OCI-M2 (cell line): ENCODE measurements around the gene EIPR1.

ENCODE experiments used
- DNase-seq: peaks from one replicate; lab custom pipeline; 2025; ENCODE audit not compliant: unreplicated experiment; lab: John Stamatoyannopoulos, UW

The EIPR1 gene

DNA sequence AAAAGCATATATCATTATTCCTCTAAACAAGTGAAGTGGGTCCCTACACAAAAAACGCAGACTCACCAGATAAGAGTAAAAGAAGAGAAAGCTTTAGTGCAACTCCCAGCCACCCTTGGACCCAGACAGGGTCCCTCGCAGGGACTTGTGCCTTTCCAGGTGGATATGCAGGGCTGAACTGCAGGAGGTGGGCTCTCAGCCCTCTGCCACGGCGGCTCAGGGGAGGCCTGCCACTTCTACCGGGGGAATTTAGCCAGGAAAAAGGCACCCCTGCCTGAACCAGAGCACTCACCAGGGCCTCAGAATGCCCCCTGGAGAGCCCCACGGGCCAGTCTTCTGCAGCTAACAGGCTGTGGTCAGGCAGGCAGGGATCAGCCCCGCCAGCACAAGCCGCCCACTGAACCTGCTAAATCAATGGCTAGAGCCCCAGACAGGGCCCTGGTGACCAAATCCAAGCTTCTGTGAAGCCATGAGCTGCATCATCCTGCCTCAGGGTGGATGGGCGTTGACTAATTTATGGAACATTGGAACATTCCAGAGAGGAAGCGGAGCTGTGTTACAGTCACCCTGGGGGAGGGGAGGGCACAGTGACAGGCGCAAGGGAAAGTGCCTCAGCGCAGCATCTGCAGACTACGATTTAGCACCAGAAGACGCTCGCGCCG, 209.3 kb downstream of the EIPR1 start:
- DNase-seq = no peak

GRCh38 chr2:3163401-3163800, 214.2 kb downstream of the EIPR1 start:
- no peak for DNase-seq

DNA sequence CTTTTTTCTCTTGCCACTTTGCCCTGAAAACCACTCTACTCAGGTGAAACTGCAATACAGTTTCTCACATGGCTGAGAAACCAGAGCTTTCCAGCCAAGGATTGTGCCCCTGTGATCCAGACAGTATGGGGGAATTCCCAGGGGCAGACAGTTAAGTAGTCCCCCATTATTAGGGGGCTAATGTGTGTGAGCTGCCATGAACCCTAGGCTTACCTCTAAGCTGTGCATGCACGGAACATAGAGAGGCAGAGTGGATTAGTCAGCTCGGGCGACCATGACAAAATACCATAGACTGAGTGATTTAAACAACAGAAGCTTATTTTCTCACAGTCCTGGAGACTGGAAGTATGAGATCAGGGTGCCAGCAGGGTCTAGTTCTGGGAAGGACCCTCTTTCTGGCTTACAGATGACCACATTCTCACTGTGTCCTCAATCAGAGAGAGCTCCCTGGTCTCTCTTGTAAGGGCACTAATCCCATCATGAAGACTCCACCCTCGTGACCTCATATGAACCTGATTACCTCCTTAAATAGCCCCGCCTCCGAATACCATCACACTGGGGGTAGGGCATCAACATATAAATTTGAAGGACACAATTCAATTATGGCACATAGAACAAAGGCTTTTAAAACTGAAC, 215.1 kb downstream of the EIPR1 start:
- no peak for DNase-seq

- DNase-seq = no peak
These were observed 216.8 kb downstream of the EIPR1 start for GRCh38 chr2:3160751-3161330.

DNA sequence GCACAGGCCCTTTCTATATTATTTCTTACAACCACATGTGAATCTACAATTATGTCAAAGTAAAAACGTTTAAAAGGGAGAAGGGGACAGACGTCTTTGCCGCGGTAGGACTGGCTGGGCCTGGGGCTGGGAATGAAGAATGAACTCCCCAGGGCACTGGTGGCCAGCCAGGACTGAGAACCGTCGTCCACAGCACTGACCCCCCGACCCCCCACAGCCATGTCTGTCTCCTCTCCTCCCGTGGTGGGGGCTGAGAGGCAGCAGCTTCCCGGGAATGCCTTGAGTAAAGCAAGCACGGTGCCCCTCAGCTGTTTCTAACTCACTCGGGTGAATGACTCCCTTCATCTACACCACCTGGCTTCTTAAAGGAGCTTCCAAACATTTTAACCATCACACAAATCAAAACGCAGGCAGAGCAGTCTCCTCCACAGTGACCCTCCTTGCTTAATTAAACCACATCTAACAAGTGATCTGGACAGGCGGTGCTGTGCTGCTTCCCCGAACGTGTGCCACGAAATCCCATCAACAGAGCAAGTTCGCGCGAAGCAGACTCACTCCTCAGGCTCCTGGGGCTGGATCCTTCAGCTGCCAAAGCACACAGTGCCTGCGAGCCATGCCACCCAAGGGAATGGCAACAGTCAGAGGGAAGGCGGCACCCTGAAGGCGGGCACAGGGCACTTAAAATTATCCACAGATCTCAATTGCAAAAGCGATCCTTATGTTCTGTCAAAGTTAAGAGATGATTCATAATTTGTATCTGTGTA, 217.7 kb downstream of the EIPR1 start:
- no peak for DNase-seq

GRCh38 chr2:3154700-3155099, 222.9 kb downstream of the EIPR1 start:
- no peak for DNase-seq

- no peak for DNase-seq
These were observed 223.5 kb downstream of the EIPR1 start for GRCh38 chr2:3154146-3154545.

DNA sequence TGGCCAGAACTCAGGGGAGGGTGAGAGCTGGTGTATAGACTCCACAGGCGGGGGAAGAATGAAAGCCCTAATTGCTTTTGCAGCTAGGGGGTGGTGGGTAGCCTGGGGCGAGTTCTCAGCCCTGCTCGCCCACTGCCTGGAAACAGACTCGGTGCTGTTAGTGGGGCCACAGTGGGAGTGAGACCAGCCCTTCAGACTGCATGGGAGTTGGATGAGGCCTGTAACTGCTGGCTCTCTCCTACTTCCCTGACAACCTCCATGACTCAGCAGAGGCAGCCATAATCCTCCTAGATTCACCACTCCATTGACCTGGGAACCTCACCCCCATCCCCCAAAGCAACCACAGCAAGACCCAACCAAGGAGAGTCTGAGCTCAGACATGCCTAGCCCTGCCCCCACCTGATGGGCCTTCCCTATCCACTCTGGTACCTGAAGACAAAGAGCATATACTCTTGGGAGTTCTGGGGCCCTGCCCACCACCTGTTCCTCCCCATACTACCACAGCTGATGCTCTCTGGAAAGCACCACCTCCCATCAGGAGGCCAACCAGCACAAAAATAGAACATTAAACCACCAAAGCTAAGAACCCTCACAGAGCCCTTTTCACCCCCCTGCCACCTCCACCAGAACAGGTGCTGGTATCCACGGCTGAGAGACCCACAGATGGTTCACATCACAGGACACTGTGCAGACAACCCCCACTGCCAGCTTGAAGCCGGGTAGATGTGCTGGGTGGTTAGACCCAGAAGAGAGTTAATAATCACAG, 226.3 kb downstream of the EIPR1 start:
- DNase-seq = no peak

GRCh38 chr2:3149441-3150217, 228.0 kb downstream of the EIPR1 start:
- DNase-seq = no peak

- DNase-seq = no peak
These were observed 228.9 kb downstream of the EIPR1 start for GRCh38 chr2:3148716-3149115.

- DNase-seq = no peak
These were observed 229.7 kb downstream of the EIPR1 start for GRCh38 chr2:3147651-3148530.

DNA sequence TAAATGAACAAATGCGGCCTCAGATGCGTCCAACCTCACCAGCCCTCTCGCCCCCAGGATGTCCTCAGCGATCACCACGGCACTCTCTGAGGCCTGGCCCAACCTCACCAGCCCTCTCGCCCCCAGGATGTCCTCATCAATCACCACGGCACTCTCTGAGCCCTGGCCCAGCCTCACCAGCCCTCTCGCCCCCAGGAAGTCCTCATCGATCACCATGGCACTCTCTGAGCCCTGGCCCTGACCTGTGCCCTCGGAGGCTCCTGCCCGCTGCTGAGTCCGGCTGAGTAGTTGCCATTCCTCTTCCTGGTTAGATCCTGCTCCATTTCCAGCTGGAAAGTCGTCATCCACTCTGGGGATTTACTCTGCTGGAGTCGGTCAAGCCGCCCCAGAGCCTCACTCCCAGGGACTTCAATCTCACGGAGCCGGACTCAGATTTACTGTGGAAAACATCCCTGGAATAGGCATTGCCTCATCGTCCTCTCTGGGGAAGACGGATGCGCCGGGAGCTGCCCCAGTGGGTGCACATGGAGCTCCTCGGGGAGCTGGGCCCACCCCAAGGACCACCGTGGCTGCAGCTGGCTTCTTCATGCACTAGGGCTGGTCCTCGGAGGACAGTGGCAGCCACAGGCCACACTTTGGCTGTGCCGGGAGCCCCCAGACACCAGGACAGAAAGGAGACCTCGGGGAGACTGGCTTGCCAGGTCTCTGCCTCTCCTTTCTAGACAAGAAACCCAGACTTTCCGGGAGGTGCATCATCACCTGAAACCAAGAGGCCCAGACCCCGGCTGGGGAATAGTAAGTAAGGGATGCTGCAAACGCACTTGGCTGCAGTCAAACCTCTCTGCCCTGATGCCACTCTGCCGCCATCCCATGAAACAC, 230.6 kb downstream of the EIPR1 start:
- no peak for DNase-seq

GRCh38 chr2:3146175-3146574, 231.4 kb downstream of the EIPR1 start:
- DNase-seq = no peak

DNA sequence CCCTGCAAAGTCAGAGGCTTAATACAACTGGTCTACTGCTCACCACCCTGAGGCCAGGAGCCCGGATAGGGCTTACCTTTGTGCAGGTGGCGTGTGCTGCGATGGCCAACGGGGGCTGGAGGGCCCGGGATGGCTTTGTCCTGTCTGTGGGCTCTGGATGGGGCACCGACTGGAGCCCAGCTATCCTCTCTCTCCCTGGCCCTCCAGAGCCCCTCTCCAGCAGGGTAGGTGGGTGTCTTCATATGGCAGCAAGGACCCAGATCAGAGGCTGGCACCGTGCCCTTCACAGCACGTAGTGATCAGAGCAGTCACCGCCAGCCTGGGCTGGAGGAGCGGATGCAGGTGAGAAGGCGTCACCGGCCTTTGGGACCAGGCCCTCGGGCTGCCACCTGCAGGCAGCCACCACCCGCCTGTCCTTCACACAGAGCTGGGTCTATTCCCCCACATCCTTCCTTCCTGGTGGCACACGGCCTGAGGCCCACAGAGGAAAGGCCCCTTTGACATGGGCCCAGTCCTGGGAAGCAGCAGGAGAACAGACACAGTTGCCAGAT, 232.1 kb downstream of the EIPR1 start:
- DNase-seq = no peak

GRCh38 chr2:3144856-3145255, 232.8 kb downstream of the EIPR1 start:
- no peak for DNase-seq

- no peak for DNase-seq
These were observed 234.0 kb downstream of the EIPR1 start for GRCh38 chr2:3143602-3144001.

- DNase-seq = no peak
These were observed 234.6 kb downstream of the EIPR1 start for GRCh38 chr2:3142961-3143571.

- DNase-seq = no peak
These were observed 235.4 kb downstream of the EIPR1 start for GRCh38 chr2:3142210-3142609.
